Endothelial cell of umbilical vein (primary cell): ENCODE measurements around the gene OR2A1. TPM values are rescaled to one million over a fixed set of nuclear protein-coding genes. Genes with fewer than 3 reads are reported as not detected.
A peak's percentile ranks its signal among the peaks of the same experiment; 100 is the strongest.
"Not testable (repeated sequence)": the region's sequence is repeated elsewhere in the genome, so short reads cannot be mapped to it uniquely, and the experiment has no call there.

ENCODE experiments used
- BruUV-seq: library from RNA; stranded (reverse); fragments of 400-500 nt; replicated peaks from 2 replicates; lab custom pipeline; 2021; lab: Mats Ljungman, UMichigan
- CTCF ChIA-PET: fragments of 300-600, 350-600 bp; sonication (Branson Sonifier 250); formaldehyde crosslinking; loops from one replicate; lab custom pipeline; 2021; ENCODE audit warnings: antibody characterized with exemption, inconsistent platforms; lab: Charles Lee
- POLR2A ChIA-PET: fragments of 300-600, 350-600 bp; sonication (Branson Sonifier 250); formaldehyde crosslinking; loops from one replicate; lab custom pipeline; 2021; ENCODE audit warnings: antibody characterized with exemption, inconsistent platforms; lab: Charles Lee
- DNase-seq: peaks from one replicate; pipeline ENCODE4 v3.0.0-alpha.2; 2011; ENCODE audit warnings: low read depth, low spot score
- FAIRE-seq: peaks from 2 replicates; lab custom pipeline; 2011; peaks lifted over from hg19 to GRCh38; lab: Jason Lieb, UNC
- H2AFZ ChIP-seq: 2 replicates; pipeline ENCODE4 v1.6.0; 2012; ENCODE audit warnings: low read depth, low read length, control low read depth, inconsistent platforms
- H3K27ac ChIP-seq: 2 replicates; pipeline ENCODE4 v1.5.1; 2011; ENCODE audit warnings: low read depth, mild to moderate bottlenecking, control low read depth, low read length, moderate library complexity; ENCODE audit not compliant: insufficient read depth
- H3K27me3 ChIP-seq, 2 experiments: 2 replicates each; pipeline versions ENCODE4 v1.6.0 to v1.6.1; 2011; ENCODE audit warnings: low read length in 2 of 2, mixed read lengths in 1 of 2; ENCODE audit not compliant: control insufficient read depth in 2 of 2, insufficient read depth in 2 of 2
- H3K36me3 ChIP-seq, 2 experiments: 2 replicates in 1 of 2; 3 replicates in 1 of 2; pipeline ENCODE4 v1.5.1; 2011; ENCODE audit warnings: low read length in 2 of 2, mild to moderate bottlenecking in 1 of 2, moderate library complexity in 1 of 2; ENCODE audit not compliant: control insufficient read depth in 2 of 2, insufficient read depth in 2 of 2; ENCODE audit errors: extremely low read depth in 1 of 2
- H3K4me1 ChIP-seq: 3 replicates; pipeline ENCODE4 v1.5.1; 2011; ENCODE audit warnings: mild to moderate bottlenecking, low read length; ENCODE audit not compliant: control insufficient read depth, insufficient read depth; ENCODE audit errors: extremely low read depth
- H3K4me2 ChIP-seq: 2 replicates; pipeline ENCODE4 v1.6.1; 2011; ENCODE audit warnings: low read length, control low read depth, mixed read lengths; ENCODE audit not compliant: insufficient read depth
- H3K4me3 ChIP-seq, 3 experiments: fragments of 200-600 bp in 1 of 3; sonication (generic), shearing (Covaris generic) in 1 of 3; replicated peaks in 1 of 3; 2 replicates each; pipeline ENCODE4 v1.5.1; 2011 to 2016; ENCODE audit warnings: control low read depth in 3 of 3, low read length in 3 of 3, mild to moderate bottlenecking in 2 of 3, inconsistent platforms in 1 of 3, low read depth in 1 of 3, moderate library complexity in 1 of 3; ENCODE audit not compliant: insufficient read depth in 1 of 3
- H3K79me2 ChIP-seq: 2 replicates; pipeline ENCODE4 v1.6.0; 2012; ENCODE audit warnings: low read length, inconsistent platforms; ENCODE audit not compliant: control insufficient read depth, insufficient read depth
- H3K9ac ChIP-seq: replicated peaks from 2 replicates; pipeline ENCODE3; 2011; ENCODE audit warnings: low read length, control low read depth; ENCODE audit not compliant: insufficient read depth; ENCODE audit errors: extremely low read depth
- H3K9me1 ChIP-seq: replicated peaks from 3 replicates; pipeline ENCODE4 v1.6.0; 2011; ENCODE audit warnings: mild to moderate bottlenecking, low read length; ENCODE audit not compliant: control insufficient read depth, insufficient read depth; ENCODE audit errors: extremely low read depth
- H3K9me3 ChIP-seq: replicated peaks from 2 replicates; pipeline ENCODE4 v1.5.1; 2012; ENCODE audit warnings: low read length, inconsistent platforms; ENCODE audit not compliant: control insufficient read depth, insufficient read depth
- H4K20me1 ChIP-seq: replicated peaks from 2 replicates; pipeline ENCODE3; 2011; ENCODE audit warnings: mild to moderate bottlenecking, low read length; ENCODE audit not compliant: control insufficient read depth, insufficient read depth; ENCODE audit errors: extremely low read depth
- dilution Hi-C: fragments of 300-500 bp; cut with MboI; formaldehyde crosslinking; loops from one replicate; pipeline ENCODE4 v1.15.0; 2019; ENCODE audit warnings: low sequenced_read_pairs; ENCODE audit not compliant: extremely low pct_ligation_motif_present
- intact Hi-C: fragments of 100-400 bp; cut with micrococcal nuclease; formaldehyde crosslinking; loops from one replicate; pipeline ENCODE4 v1.10.0; 2022
- polyA plus RNA-seq, 4 experiments: library from polyadenylated mRNA; depleted of rRNA in 3 of 4; stranded (reverse) in 3 of 4; unstranded in 1 of 4; fragments of >200 nt; gene quantifications; 2 replicates each; pipeline versions ENCODE4 v1.2.1 to v1.2.3, GENCODE V29; 2011 to 2012; ENCODE audit warnings: missing spikeins in 1 of 4
- total RNA-seq: library from RNA; stranded (reverse); gene quantifications from 2 replicates; pipeline ENCODE4 v1.2.3, GENCODE V29; 2021

The OR2A1 gene
- total and polyA plus RNA-seq, 2 donors (not counting 3 experiments of a cell fraction or from before 2014, with no cell fraction given), result 0.14 TPM; not detected in 1

DNA sequence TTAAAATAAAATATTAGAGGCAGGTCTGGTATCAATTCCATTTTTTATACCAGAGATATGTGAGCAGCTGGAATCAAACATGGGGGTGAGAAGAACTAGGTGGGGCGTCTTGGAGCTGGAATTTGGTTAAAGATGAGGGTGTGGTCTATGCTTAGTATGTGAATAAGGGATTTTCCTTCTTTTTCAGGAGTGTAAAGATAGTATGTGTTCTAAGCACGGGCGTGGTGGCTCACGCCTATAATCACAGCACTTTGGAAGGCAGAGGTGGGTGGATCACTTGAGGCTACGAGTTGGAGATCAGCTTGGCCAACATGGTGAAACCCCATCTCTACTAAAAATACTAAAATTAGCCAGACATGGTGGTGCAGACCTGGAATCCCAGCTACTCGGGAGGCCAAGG is 36.9 kb upstream of the OR2A1 start:
- H3K79me2 ChIP-seq, H4K20me1 ChIP-seq, H3K4me3 ChIP-seq, H3K27me3 ChIP-seq, H3K4me2 ChIP-seq, H3K36me3 ChIP-seq, DNase-seq, dilution Hi-C loops, H2AFZ ChIP-seq, CTCF ChIA-PET, POLR2A ChIA-PET, H3K9me1 ChIP-seq, BruUV-seq, intact Hi-C loops, H3K27ac ChIP-seq, H3K9me3 ChIP-seq, H3K4me1 ChIP-seq, FAIRE-seq, H3K9ac ChIP-seq: not testable (repeated sequence)

DNA sequence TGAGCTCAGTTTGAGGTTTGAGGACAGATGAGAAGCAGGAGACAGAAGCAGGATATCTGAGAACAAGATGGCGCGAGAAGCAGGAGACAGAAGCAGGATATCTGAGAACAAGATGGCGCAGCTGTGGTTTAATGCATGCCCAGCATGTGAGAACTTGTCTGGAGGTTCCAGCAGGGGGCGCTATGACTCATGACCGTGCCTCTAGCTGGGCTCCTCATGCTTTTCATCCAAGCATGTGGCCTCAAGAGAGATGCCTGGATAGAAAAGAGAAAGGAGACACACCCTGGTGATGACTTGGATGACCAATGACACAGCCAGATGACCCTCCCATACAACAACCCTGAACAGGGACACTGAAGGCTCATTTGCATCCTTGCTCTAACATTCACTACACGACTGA is 32.2 kb upstream of the OR2A1 start:
- dilution Hi-C loops, H3K79me2 ChIP-seq, H3K4me3 ChIP-seq, H3K36me3 ChIP-seq, H3K9ac ChIP-seq, CTCF ChIA-PET, DNase-seq, BruUV-seq, H3K27me3 ChIP-seq, H3K27ac ChIP-seq, H3K9me1 ChIP-seq, H3K4me2 ChIP-seq, POLR2A ChIA-PET, H3K9me3 ChIP-seq, H3K4me1 ChIP-seq, H2AFZ ChIP-seq, H4K20me1 ChIP-seq, intact Hi-C loops: not testable (repeated sequence)
- peak; percentile 54 for FAIRE-seq

DNA sequence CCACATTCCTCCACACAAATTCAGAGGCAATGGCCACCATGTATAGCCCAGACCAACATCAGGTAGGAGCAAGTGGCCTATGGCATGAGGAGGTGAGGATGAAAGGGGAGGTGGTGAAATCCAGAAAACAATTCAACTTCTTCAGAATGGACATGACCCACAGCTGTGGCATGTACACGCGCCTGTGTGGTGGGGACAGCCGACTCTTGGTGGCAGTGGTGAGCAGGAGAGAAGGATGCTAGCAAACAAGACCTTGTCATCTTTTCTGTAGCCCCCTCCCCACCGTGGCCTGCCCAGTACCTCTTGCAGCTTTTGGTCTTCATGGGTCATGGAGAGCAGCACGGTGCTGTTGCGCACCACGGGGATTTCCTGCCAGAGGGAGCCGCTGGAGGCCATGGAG is 30.2 kb upstream of the OR2A1 start:
- H3K36me3 ChIP-seq, H3K9ac ChIP-seq, H3K4me1 ChIP-seq, H3K4me2 ChIP-seq, POLR2A ChIA-PET, H4K20me1 ChIP-seq, H3K4me3 ChIP-seq, H3K27me3 ChIP-seq, H3K27ac ChIP-seq, H3K79me2 ChIP-seq, H2AFZ ChIP-seq, CTCF ChIA-PET, dilution Hi-C loops, DNase-seq, FAIRE-seq, BruUV-seq, H3K9me3 ChIP-seq, H3K9me1 ChIP-seq, intact Hi-C loops: not testable (repeated sequence)

DNA sequence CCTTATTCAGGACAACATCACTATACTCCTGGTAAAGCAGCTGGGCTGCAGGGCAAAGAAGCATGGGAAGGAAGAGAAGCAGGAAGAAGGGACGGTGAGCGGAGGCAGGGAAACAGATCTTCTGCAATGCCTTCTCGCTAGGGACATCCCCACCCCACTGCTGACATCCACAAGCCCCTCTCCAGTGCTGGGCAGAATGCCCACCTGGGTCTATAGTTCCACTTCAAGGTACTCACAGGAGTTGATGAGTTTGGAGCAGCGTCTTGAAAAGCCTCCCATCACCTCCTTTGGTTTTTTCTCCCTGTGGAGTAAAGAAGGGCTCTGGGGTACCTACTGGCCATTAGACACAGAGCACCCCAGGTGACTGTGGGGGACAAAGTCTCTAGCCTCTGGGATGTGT is 29.7 kb upstream of the OR2A1 start:
- H2AFZ ChIP-seq, H3K9ac ChIP-seq, H3K4me3 ChIP-seq, FAIRE-seq, H3K27me3 ChIP-seq, CTCF ChIA-PET, H3K4me1 ChIP-seq, POLR2A ChIA-PET, H3K36me3 ChIP-seq, DNase-seq, H3K27ac ChIP-seq, BruUV-seq, H3K79me2 ChIP-seq, H3K4me2 ChIP-seq, H3K9me1 ChIP-seq, H4K20me1 ChIP-seq, dilution Hi-C loops, intact Hi-C loops, H3K9me3 ChIP-seq: not testable (repeated sequence)
